ENCODE data around the gene WNT5B.

Gene WNT5B

GRCh38 chr12:1666215-1666614 is 37.2 kb downstream of the WNT5B start:
- TF ChIP-seq, protein P1, sequence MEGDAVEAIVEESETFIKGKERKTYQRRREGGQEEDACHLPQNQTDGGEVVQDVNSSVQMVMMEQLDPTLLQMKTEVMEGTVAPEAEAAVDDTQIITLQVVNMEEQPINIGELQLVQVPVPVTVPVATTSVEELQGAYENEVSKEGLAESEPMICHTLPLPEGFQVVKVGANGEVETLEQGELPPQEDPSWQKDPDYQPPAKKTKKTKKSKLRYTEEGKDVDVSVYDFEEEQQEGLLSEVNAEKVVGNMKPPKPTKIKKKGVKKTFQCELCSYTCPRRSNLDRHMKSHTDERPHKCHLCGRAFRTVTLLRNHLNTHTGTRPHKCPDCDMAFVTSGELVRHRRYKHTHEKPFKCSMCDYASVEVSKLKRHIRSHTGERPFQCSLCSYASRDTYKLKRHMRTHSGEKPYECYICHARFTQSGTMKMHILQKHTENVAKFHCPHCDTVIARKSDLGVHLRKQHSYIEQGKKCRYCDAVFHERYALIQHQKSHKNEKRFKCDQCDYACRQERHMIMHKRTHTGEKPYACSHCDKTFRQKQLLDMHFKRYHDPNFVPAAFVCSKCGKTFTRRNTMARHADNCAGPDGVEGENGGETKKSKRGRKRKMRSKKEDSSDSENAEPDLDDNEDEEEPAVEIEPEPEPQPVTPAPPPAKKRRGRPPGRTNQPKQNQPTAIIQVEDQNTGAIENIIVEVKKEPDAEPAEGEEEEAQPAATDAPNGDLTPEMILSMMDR (IDR thresholded peaks at IDR 0.05; ENCODE audit: low read depth, low read length) = no peak

GRCh38 chr12:1666685-1667162 is 37.7 kb downstream of the WNT5B start:
- TF ChIP-seq, protein P1 (IDR thresholded peaks at IDR 0.05; ENCODE audit: low read depth, low read length) = no peak
- no peak overlapping the region for H3K4me3 ChIP-seq (replicated peaks in 1 of 2; ENCODE audit: low read depth in 2 of 2, low read length in 2 of 2)
- no peak for DNase-seq (ENCODE audit: low read depth in 2 of 2)

More at GRCh38 chr12:1666215-1666614, 37.2 kb downstream of the WNT5B start:
- no peak overlapping the region for H3K4me3 ChIP-seq (replicated peaks in 1 of 2; ENCODE audit: low read depth in 2 of 2, low read length in 2 of 2)
- DNase-seq (ENCODE audit: low read depth in 2 of 2) = no peak

GRCh38 chr12:1668833-1669543 is 40.0 kb downstream of the WNT5B start:
- no peak overlapping the region for H3K4me3 ChIP-seq (replicated peaks in 1 of 2; ENCODE audit: low read depth in 2 of 2, low read length in 2 of 2)
- peak in 1 of 2 donors; percentile 50 for DNase-seq (ENCODE audit: low read depth in 2 of 2)
- TF ChIP-seq, protein P1 (IDR thresholded peaks at IDR 0.05; ENCODE audit: low read depth, low read length) = no peak

GRCh38 chr12:1670358-1671268 is 41.6 kb downstream of the WNT5B start:
- DNase-seq (ENCODE audit: low read depth in 2 of 2) = no peak
- TF ChIP-seq, protein P1 (IDR thresholded peaks at IDR 0.05; ENCODE audit: low read depth, low read length) = no peak
- no peak overlapping the region for H3K4me3 ChIP-seq (replicated peaks in 1 of 2; ENCODE audit: low read depth in 2 of 2, low read length in 2 of 2)

DNA sequence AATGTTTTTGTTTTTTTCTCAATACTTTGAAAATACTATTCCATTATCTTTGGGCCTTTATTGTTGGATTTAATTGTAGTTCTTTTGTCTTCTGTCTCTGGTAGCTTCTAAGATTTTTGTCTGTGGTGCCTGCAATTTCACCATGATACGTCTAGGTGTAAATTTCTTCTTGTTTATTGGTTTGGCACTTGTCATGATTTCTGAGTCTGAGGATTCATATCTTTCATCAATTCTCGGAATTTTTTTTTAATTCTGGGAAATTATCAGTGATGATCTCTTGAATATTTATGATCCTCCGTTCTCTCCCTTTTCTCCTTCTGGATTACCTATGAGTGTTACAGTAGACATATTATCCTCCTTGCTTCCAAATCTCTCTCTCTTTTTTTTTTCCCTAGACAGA is 47.0 kb downstream of the WNT5B start:
- TF ChIP-seq, protein P1 (IDR thresholded peaks at IDR 0.05; ENCODE audit: low read depth, low read length) = no peak
- no peak overlapping the region for H3K4me3 ChIP-seq (replicated peaks in 1 of 2; ENCODE audit: low read depth in 2 of 2, low read length in 2 of 2)
- no peak for DNase-seq (ENCODE audit: low read depth in 2 of 2)

DNA sequence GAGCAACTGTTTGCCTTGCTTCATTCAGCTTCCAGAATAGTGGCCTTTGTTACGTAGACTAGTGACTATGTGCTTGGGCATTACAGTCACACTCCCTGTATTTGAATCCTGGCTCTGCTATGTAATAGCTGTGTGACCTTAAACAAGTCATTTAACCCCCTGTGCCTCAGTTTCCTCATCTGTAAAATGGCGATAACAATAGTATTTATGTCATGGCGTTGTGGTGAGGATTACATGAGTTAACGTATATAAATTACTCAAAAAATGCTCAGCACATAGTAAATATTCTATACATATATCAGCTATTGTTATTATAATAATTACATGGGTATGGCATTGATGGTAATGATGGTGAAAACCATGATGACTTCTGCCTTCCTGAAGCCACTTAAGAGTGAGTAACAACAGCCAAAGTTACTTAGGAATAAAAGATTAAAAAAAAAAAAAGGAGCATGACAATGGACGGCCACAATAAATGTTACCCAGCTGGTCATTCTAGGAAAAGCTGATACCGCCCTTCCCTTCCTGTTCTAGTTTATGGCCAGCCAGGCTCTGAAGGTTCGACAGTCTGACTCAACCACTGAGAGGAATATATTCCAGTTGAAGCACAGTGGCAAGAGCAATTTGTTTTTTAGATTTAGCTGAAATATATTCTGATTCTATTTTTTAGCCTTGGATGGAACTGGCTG is 51.9 kb downstream of the WNT5B start:
- DNase-seq (ENCODE audit: low read depth in 2 of 2) = peak; percentile 37 to 65
- TF ChIP-seq, protein P1 (IDR thresholded peaks at IDR 0.05; ENCODE audit: low read depth, low read length) = no peak
- H3K4me3 ChIP-seq (replicated peaks in 1 of 2; ENCODE audit: low read depth in 2 of 2, low read length in 2 of 2) = no peak overlapping the region
